ENCODE measurements around the gene RAD23A. TPM values are rescaled to one million over a fixed set of nuclear protein-coding genes. Genes with fewer than 3 reads are reported as not detected.

RAD23A gene
- total and polyA plus RNA-seq, 2 of the 4 experiments (the other 2 are of a cell fraction) = 54.3 to 67.8 TPM

- intact Hi-C loops (cut with micrococcal nuclease) (no loop called here), in situ Hi-C loops (cut with MboI; ENCODE audit: low sequenced_read_pairs) (no loop called here), dilution Hi-C loops (cut with HindIII; ENCODE audit: low sequenced_read_pairs, unreplicated experiment) (no loop called here)
- Histone ChIP-seq H2BK5ac (ENCODE audit: low read depth, low read length, poor library complexity, severe bottlenecking) (no peak overlapping the region), H3K9me3 (ENCODE audit: control insufficient read depth, insufficient read depth, low read length) (no peaks in the 10 kb centered on the region), H3K4me2 (ENCODE audit: low read depth, low read length) (peak overlapping the region; percentile 93), H3K18ac (ENCODE audit: low read depth, low read length) (no peak overlapping the region), H3K4ac (ENCODE audit: low read depth, low read length) (peak overlapping the region; percentile 53), H4K20me1 (ENCODE audit: insufficient read depth, low read length) (peaks cover 25% of the 10 kb centered on the region; the same call in 1 of the 2 replicates), H2AK5ac (ENCODE audit: low read depth, low read length) (peak overlapping the region; percentile 12), H2AFZ (replicated peaks; ENCODE audit: low read length, poor library complexity) (peak overlapping the region; percentile 13), H3K9ac (ENCODE audit: low read depth, low read length) (peak overlapping the region; percentile 93), H2BK15ac (ENCODE audit: low read depth, low read length) (no peak overlapping the region), H2AK9ac (replicated peaks; ENCODE audit: low read depth, low read length, poor library complexity) (peak overlapping the region; percentile 88), H3K36me3 (ENCODE audit: control insufficient read depth, insufficient read depth, low read length) (peaks cover 34% of the 10 kb centered on the region), H3K14ac (replicated peaks; ENCODE audit: low read depth, low read length) (peak overlapping the region; percentile 50), H4K5ac (ENCODE audit: low read depth, low read length) (peak overlapping the region; percentile 98), H2BK20ac (ENCODE audit: low read depth, low read length) (no peak overlapping the region), H3K4me3 (ENCODE audit: insufficient read depth, low read depth, low read length) (peak overlapping the region; percentile 98), H4K91ac (ENCODE audit: insufficient read depth, low read depth, low read length) (no peak overlapping the region; the same call in 1 of the 2 replicates), H3K27me3 (ENCODE audit: control insufficient read depth, insufficient read depth, low read length) (no peaks in the 10 kb centered on the region), H3K9me1 (ENCODE audit: insufficient read depth, low read length) (peaks cover 5% of the 10 kb centered on the region; the same call in 1 of the 2 replicates), H4K8ac (ENCODE audit: low read depth in 2 of 2, low read length in 2 of 2) (peak overlapping the region; percentile 47 to 98; a peak in 2 of 4 replicates), H3K56ac (ENCODE audit: extremely low read depth, insufficient read depth, low read length) (no peak overlapping the region), H3K4me1 (ENCODE audit: control insufficient read depth, insufficient read depth, low read length) (peaks cover 25% of the 10 kb centered on the region), H3K79me1 (ENCODE audit: low read depth in 1 of 2, low read length in 2 of 2) (peaks cover 15 to 54% of the 10 kb centered on the region in 2 experiments), H3K27ac (ENCODE audit: insufficient read depth, low read length) (peak overlapping the region; percentile 9), H2BK120ac (ENCODE audit: low read depth, low read length) (no peak overlapping the region), H3K23ac (ENCODE audit: low read depth, low read length) (peak overlapping the region; percentile 41)
- no TSS peak for BruUV-seq (replicated peaks)
- POLR2A ChIA-PET (ENCODE audit: unreplicated experiment) = interaction anchor here (1.0 kb wide), 1 partner anchor 10 kb away, joined by 4 read pairs; the partner anchor contains the start of gene RAD23A
- DNase-seq = no peak
- CTCF ChIA-PET = interaction anchor here (3.2 kb wide), 1 partner anchor 10 kb away, joined by 18 read pairs; no protein-coding TSS in a partner anchor
- no peak for ATAC-seq (ENCODE audit: low read depth)
- 69% methylated on average over 6 of the region's 12 CpGs; no CpG with 5 or more reads in 1 of the 2 experiments for WGBS, 2 experiments (ENCODE audit: extremely low coverage in 2 of 2, insufficient read length in 1 of 2)
- no peak for TF ChIP-seq MAZ (IDR thresholded peaks at IDR 0.05; ENCODE audit: borderline replicate concordance, low read depth, low read length)
- no peak for TF ChIP-seq RCOR1 (IDR thresholded peaks at IDR 0.05; ENCODE audit: insufficient replicate concordance, low read length)
- TF ChIP-seq CEBPB (IDR thresholded peaks at IDR 0.05; ENCODE audit: low read depth, low read length) = no peak
- TF ChIP-seq SMC3 (IDR thresholded peaks at IDR 0.05; ENCODE audit: low read depth, low read length) = no peak
- TF ChIP-seq FOS (IDR thresholded peaks at IDR 0.05; ENCODE audit: low read depth, low read length) = no peak
- no peak for TF ChIP-seq NFE2L2 (IDR thresholded peaks at IDR 0.05; ENCODE audit: low read depth, low read length)
- no peak for TF ChIP-seq USF2 (IDR thresholded peaks at IDR 0.05; ENCODE audit: low read depth, low read length)
- TF ChIP-seq RFX5 (IDR thresholded peaks at IDR 0.05; ENCODE audit: low read depth, low read length) = no peak
- TF ChIP-seq POLR2A (IDR thresholded peaks at IDR 0.05; ENCODE audit: low read depth, low read length) = no peak
- TF ChIP-seq MXI1 (IDR thresholded peaks at IDR 0.05; ENCODE audit: borderline replicate concordance, low read depth, low read length) = no peak
- TF ChIP-seq BHLHE40 (IDR thresholded peaks at IDR 0.05; ENCODE audit: low read depth, low read length) = no peak
- no peak for TF ChIP-seq MAFK (IDR thresholded peaks at IDR 0.05; ENCODE audit: low read depth, low read length)
- TF ChIP-seq CTCF (conservative IDR thresholded peaks at IDR 0.05; ENCODE audit: low read depth, low read length) = no peak
- TF ChIP-seq RAD21 (IDR thresholded peaks at IDR 0.05; ENCODE audit: low read length) = no peak
Measured at GRCh38 chr19:12955996-12956395, 10.3 kb downstream of the RAD23A start.

Data from IMR-90 (cell line).